ENCODE results near the gene OR56A1.

OR56A1 gene

DNA sequence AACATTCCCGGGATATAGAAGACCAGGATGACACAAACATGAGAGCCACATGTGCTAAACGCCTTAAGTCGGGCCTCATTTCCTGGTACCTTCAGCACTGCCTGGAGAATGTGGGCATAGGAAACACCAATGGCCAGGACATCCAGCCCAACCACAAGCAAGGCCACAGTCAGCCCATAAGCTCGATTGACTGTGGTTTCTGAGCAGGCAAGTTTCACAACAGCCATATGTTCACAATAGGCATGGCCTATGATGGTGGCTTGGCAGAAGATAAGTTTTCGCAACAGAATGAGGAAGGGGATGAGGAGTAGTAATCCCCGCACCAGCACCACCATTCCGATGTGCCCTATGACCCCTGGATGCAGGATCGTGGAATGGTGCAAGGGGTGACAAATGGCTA is 26.9 kb upstream of the OR56A1 start:
- DNase-seq (ENCODE audit: extremely low read depth, low read depth), result no peak
- TF ChIP-seq CTCF (IDR thresholded peaks at IDR 0.05; ENCODE audit: low read depth, low read length), result no peak

DNA sequence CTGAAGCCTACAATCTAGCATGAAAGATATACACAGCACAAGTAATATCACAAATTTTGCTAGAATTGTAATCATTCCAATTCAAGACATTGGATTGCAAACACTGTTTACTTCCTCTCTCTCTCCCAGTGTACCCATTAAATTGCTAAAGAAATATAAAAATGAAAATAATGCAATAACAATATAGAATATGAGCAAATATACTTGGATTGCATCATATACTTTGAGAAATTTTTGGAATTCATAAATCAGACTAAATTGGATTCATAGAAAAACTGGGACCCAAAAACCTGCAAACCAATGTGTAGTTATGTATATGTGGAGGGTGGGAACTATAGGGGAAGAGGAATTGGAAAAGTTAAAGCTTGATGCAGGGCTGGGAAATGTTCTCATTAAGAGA is 25.0 kb upstream of the OR56A1 start:
- DNase-seq (ENCODE audit: extremely low read depth, low read depth), result no peak
- TF ChIP-seq CTCF (IDR thresholded peaks at IDR 0.05; ENCODE audit: low read depth, low read length), result no peak

DNA sequence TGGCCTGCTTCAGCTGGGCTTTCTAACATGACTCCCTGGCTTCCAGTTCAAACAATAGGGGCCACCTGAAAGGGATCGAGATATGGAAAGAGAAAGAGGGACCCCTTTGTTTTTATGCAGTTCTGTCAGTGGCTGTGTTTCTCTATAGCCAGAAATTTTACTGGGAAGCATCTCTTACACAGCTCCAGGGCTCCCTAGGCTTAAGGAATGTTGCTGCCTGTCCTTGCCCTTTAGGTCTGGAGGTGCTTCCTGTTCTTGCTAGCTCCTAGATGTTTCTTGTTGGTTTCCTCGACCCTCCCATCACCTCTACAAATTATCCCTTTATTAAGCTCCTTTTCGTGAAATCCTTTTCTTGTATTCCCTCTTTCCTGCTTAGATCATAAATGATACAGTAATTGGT is 21.8 kb upstream of the OR56A1 start:
- TF ChIP-seq CTCF (IDR thresholded peaks at IDR 0.05; ENCODE audit: low read depth, low read length), result no peak
- DNase-seq (ENCODE audit: extremely low read depth, low read depth), result no peak

DNA sequence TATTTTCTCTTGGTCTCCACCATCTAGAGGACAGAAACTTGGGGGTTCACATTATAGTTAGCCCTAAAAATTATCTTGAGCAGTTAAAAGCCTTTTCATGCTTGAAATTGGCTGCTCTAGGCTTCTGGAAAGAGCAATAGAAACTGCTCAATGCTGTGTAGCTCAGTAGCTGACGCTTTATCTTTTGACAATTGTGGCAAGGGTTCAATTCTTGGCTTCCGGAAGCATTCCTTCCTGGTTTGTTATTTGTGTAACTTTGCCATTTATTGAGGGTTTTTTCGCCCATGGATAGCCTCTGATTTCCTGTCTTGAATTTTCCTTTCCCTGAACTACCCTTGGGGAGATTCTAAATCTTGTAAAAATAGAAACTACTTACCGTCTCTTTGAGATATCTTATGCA is 10.3 kb upstream of the OR56A1 start:
- no peak for TF ChIP-seq CTCF (IDR thresholded peaks at IDR 0.05; ENCODE audit: low read depth, low read length)
- DNase-seq (ENCODE audit: extremely low read depth, low read depth), result no peak

GRCh38 chr11:6027501-6027900 is 3.1 kb downstream of the OR56A1 start:
- DNase-seq (ENCODE audit: extremely low read depth, low read depth), result no peak
- no peak for TF ChIP-seq CTCF (IDR thresholded peaks at IDR 0.05; ENCODE audit: low read depth, low read length)

GRCh38 chr11:6025056-6025455 is 5.5 kb downstream of the OR56A1 start:
- no peak for DNase-seq (ENCODE audit: extremely low read depth, low read depth)
- no peak for TF ChIP-seq CTCF (IDR thresholded peaks at IDR 0.05; ENCODE audit: low read depth, low read length)

DNA sequence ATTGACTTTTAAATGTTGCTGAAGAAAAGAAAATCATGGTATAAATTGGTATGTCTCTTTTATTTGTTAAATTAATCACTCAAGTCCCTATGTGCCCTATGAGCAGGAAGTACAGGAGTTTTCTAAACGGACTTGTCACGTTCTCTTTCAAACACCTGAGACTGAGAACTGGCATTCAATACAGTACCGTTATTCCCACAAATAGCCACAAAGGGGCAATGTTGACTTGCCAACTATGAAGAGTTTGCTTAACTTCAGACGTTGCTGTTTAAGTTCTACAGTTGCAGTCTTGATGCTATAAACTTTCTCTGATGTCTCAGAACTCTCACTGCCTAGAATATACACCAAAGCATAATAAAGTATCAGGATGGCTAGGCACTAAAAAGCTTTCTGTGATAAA is 7.6 kb downstream of the OR56A1 start:
- DNase-seq (ENCODE audit: extremely low read depth, low read depth), result no peak
- peak; percentile 38 for TF ChIP-seq CTCF (IDR thresholded peaks at IDR 0.05; ENCODE audit: low read depth, low read length)

All from AG09319 (cell line).